GM12891 (cell line): ENCODE data around the gene DDX10.

Source experiments
- POLR2AphosphoS5 ChIP-seq: IDR thresholded peaks from 2 replicates; pipeline ENCODE4 v1.6.1; 2011; ENCODE audit warnings: low read depth, low read length, control low read depth
- TAF1 ChIP-seq: IDR thresholded peaks from 2 replicates; pipeline ENCODE4 v1.6.1; 2011; ENCODE audit warnings: low read depth, low read length, control low read depth

GRCh38 chr11:108902027-108902469 is 237.2 kb downstream of the DDX10 start:
- TF ChIP-seq TAF1 (no peak), POLR2AphosphoS5 (no peak)
